Peyer's patch (tissue), 4 donors: ENCODE measurements around the gene SSRP1.

Experiments used
- CTCF ChIP-seq, 6 experiments: fragments of 450-650 bp in 4 of 6; fragments of 200-600 bp in 2 of 6; sonication (generic) in 1 of 6; IDR thresholded peaks; one replicate each; pipeline ENCODE4 v1.5.1; 2017 to 2019; ENCODE audit warnings: antibody characterized with exemption in 6 of 6, mild to moderate bottlenecking in 3 of 6, moderate library complexity in 1 of 6
- POLR2A ChIP-seq, 2 donors: fragments of 450-650 bp; IDR thresholded peaks; one replicate each; pipeline ENCODE4 v1.5.1; 2017; ENCODE audit warnings: antibody characterized with exemption in 2 of 2, mild to moderate bottlenecking in 2 of 2, moderate library complexity in 2 of 2

GRCh38 chr11:57310630-57311086 lies 25.0 kb downstream of the SSRP1 start:
- TF ChIP-seq POLR2A (IDR thresholded peaks at IDR 0.05): no peak
- no peak for TF ChIP-seq CTCF (IDR thresholded peaks at IDR 0.05)
